Transverse colon (tissue), 4 donors: Measurements from ENCODE around the gene ISX.

ENCODE experiments used
- POLR2AphosphoS5 ChIP-seq, 3 donors: sonication (generic); formaldehyde crosslinking; IDR thresholded peaks; one replicate each; pipeline ENCODE4 v1.6.1; 2016; ENCODE audit warnings: antibody characterized with exemption in 3 of 3
- TF ChIP-seq, protein P1 (sequence below), 5 experiments: fragments of 200-600 bp in 3 of 5; fragments of 450-650 bp in 2 of 5; sonication (generic) in 3 of 5; IDR thresholded peaks; 1 replicate in 2 of 5; 2 replicates in 3 of 5; pipeline ENCODE4 v1.5.1; 2016 to 2017; ENCODE audit warnings: antibody characterized with exemption in 5 of 5, inconsistent platforms in 3 of 5, mild to moderate bottlenecking in 2 of 5, moderate library complexity in 1 of 5

DNA sequence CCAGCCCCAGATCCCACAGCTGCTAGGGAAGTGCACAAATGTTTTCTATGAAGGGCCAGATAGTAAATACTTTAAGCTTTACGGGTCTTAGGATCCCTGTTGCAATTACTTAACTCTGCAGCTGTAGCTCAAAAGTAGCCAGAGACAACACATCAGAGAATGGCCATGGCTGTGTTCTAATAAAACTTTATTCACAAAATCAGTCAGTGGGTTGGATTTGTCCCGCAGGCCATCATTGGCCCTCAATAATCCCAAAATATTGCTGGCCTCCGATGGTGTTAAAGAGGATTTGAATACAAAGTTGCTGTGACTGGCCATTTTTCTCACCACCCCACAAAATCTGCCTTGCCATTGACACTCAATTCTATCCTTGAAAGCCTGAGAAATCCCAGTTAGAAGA is 49.6 kb downstream of the ISX start:
- TF ChIP-seq, protein P1, sequence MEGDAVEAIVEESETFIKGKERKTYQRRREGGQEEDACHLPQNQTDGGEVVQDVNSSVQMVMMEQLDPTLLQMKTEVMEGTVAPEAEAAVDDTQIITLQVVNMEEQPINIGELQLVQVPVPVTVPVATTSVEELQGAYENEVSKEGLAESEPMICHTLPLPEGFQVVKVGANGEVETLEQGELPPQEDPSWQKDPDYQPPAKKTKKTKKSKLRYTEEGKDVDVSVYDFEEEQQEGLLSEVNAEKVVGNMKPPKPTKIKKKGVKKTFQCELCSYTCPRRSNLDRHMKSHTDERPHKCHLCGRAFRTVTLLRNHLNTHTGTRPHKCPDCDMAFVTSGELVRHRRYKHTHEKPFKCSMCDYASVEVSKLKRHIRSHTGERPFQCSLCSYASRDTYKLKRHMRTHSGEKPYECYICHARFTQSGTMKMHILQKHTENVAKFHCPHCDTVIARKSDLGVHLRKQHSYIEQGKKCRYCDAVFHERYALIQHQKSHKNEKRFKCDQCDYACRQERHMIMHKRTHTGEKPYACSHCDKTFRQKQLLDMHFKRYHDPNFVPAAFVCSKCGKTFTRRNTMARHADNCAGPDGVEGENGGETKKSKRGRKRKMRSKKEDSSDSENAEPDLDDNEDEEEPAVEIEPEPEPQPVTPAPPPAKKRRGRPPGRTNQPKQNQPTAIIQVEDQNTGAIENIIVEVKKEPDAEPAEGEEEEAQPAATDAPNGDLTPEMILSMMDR (IDR thresholded peaks at IDR 0.05): no peak
- no peak for TF ChIP-seq POLR2AphosphoS5 (IDR thresholded peaks at IDR 0.05)
